IPS-18c (cell line): ENCODE results near the gene PGLYRP1.

Source experiments
- H3K4me3 ChIP-seq: 2 replicates; pipeline ENCODE4 v1.7.0; 2013; ENCODE audit warnings: low read depth, mild to moderate bottlenecking, low read length, moderate library complexity; ENCODE audit not compliant: insufficient read depth
- H3K9me3 ChIP-seq: one replicate; pipeline ENCODE4 v1.6.1; 2013; ENCODE audit warnings: mild to moderate bottlenecking, low read length, moderate library complexity; ENCODE audit not compliant: control insufficient read depth, insufficient read depth

PGLYRP1 gene

GRCh38 chr19:45990113-45990728 is 32.6 kb downstream of the PGLYRP1 start:
- H3K9me3 ChIP-seq: no peaks in the 10 kb centered on the region
- H3K4me3 ChIP-seq: no peak overlapping the region

- no peaks in the 10 kb centered on the region for H3K9me3 ChIP-seq
- no peak overlapping the region for H3K4me3 ChIP-seq
These were observed 37.5 kb downstream of the PGLYRP1 start for GRCh38 chr19:45985321-45985720.

GRCh38 chr19:45981350-45981749 is 41.5 kb downstream of the PGLYRP1 start:
- no peaks in the 10 kb centered on the region for H3K9me3 ChIP-seq
- no peak overlapping the region for H3K4me3 ChIP-seq

- Histone ChIP-seq H3K4me3 (no peak overlapping the region), H3K9me3 (no peaks in the 10 kb centered on the region)
These were observed 44.7 kb downstream of the PGLYRP1 start for GRCh38 chr19:45978156-45978555.

- Histone ChIP-seq H3K9me3 (no peaks in the 10 kb centered on the region), H3K4me3 (no peak overlapping the region)
These were observed 46.7 kb downstream of the PGLYRP1 start for GRCh38 chr19:45976178-45976577.

- no peaks in the 10 kb centered on the region for H3K9me3 ChIP-seq
- no peak overlapping the region for H3K4me3 ChIP-seq
These were observed 47.4 kb downstream of the PGLYRP1 start for GRCh38 chr19:45975306-45976070.

- Histone ChIP-seq H3K9me3 (no peaks in the 10 kb centered on the region), H3K4me3 (peak within 1 kb of the TSS; percentile 57)
These were observed 49.1 kb downstream of the PGLYRP1 start, which contains the start of gene NOVA2 for GRCh38 chr19:45973553-45974338. Gene NOVA2 (minus strand): TSS chr19:45973865. CDS start chr19:45973351, 514 bp downstream.

GRCh38 chr19:45972947-45973540 is 49.8 kb downstream of the PGLYRP1 start:
- peak overlapping the region; percentile 38; the same call in 1 of the 2 replicates for H3K4me3 ChIP-seq

GRCh38 chr19:45972081-45972946 is 50.5 kb downstream of the PGLYRP1 start:
- no peaks in the 10 kb centered on the region for H3K9me3 ChIP-seq
- H3K4me3 ChIP-seq: peak overlapping the region; percentile 38; the same call in 1 of the 2 replicates

More at GRCh38 chr19:45972947-45973540, 49.8 kb downstream of the PGLYRP1 start:
- H3K9me3 ChIP-seq: no peaks in the 10 kb centered on the region

GRCh38 chr19:45971260-45971902 is 51.5 kb downstream of the PGLYRP1 start:
- Histone ChIP-seq H3K9me3 (no peaks in the 10 kb centered on the region), H3K4me3 (no peak overlapping the region)

- Histone ChIP-seq H3K4me3 (no peak overlapping the region), H3K9me3 (no peaks in the 10 kb centered on the region)
These were observed 53.2 kb downstream of the PGLYRP1 start for GRCh38 chr19:45969676-45970075.
